ENCODE measurements around the gene GPSM1. TPM values are rescaled to one million over a fixed set of nuclear protein-coding genes. Genes with fewer than 3 reads are reported as not detected.

The GPSM1 gene
- total and polyA plus RNA-seq, 5 experiments from 2014 or later, result 0.50 to 11.6 (median 0.98) TPM

DNA sequence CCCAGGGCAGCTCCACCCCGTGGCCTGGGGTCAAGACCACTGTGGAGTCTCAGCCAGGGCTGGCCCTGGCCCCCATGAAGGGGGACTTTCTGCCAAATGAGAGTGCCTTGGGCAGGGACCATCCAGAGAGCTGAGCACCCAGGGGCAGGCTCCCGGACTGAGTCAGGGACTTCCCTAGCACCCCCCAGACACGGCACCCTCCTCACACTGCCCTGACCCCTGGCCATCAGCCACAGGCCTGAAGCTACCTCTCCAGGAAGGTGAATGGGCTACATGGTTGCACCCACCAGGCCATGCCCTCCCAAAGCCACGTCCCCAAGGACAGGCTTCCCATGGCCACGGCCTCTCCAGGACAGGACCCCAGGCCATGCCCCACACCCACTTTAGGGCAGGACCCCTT lies 32.9 kb upstream of the GPSM1 start:
- H3K4me1 Mint-ChIP-seq, result peaks cover 0 to 2% (median 0%) of the 10 kb centered on the region in 4 donors
- H3K27me3 Mint-ChIP-seq, result no peaks in the 10 kb centered on the region
- POLR2A ChIA-PET, result no interaction called here
- no peaks in the 10 kb centered on the region for H3K36me3 Mint-ChIP-seq
- no peak overlapping the region for H3K4me3 Mint-ChIP-seq
- no peak overlapping the region for H3K27ac Mint-ChIP-seq
- no peaks in the 10 kb centered on the region for H3K9me3 Mint-ChIP-seq
- no peak for DNase-seq
- ATAC-seq, result no peak

DNA sequence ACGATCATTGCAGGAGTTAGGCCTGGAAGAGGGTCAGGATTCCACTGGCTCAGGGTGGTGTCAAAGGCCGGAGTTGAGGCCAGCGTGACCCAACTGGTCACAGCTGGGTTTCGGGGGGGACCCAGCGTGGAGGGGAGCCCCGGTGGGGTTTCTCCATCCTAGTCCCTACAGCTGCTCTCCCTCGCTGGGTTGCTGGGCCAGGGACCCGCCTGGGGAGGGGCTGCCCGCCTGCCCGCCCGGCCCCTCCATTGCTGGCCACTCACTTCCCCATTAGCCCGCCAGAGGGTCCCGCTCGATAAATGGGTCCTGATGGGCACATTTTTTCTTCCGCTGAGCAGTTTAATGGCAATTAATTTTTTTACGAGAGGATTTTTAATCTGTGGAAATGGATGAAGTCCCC lies 32.3 kb upstream of the GPSM1 start:
- peaks cover 0 to 2% (median 0%) of the 10 kb centered on the region in 4 donors for H3K4me1 Mint-ChIP-seq
- no peak overlapping the region for H3K27ac Mint-ChIP-seq
- POLR2A ChIA-PET, result no interaction called here
- H3K9me3 Mint-ChIP-seq, result no peaks in the 10 kb centered on the region
- no peak for ATAC-seq
- DNase-seq, result no peak
- H3K36me3 Mint-ChIP-seq, result no peaks in the 10 kb centered on the region
- H3K27me3 Mint-ChIP-seq, result no peaks in the 10 kb centered on the region
- no peak overlapping the region for H3K4me3 Mint-ChIP-seq

DNA sequence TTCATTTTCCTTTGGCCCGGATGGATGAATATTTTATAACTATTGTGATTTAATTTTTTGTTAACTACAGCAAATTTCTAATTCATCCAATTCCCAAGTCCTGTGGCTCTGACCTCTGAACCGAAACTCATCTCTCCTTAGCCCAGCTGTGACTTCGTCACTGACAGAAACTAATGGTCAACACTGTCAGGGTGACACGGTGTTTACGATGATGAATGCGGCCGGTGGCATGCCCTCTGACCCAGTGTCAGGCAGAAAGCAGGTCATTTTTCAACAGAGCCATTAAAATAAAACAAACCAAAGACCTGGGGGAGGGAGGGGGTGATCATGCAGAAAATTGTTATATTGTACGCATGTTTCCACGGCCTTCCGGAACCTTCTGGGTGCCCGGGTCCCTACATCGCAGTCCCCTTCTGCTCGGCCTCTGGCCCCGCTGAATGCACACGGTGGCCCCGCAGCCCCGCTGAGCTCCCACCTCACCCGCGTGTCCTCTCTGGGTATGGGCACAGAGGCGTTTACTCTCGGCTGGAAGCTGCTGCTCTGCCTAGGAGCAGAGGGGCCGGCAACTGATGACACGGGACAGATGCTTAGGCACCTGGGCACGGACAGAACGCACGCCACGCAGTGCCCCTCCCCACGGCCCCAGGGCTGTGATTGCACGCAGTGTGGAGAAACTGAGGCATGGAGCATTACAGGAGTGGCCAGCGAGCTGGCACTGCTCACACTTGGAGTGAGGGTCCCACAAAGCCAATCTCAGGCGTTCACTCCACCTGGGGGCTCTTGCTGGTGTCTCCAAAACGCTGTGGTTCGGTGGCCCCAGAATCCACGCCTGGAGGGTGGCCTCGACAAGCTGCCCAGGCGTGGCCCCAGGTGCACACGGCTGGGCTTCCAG lies 31.6 kb upstream of the GPSM1 start:
- no peak for ATAC-seq
- no peaks in the 10 kb centered on the region for H3K9me3 Mint-ChIP-seq
- H3K4me1 Mint-ChIP-seq, result peaks cover 0 to 2% (median 0%) of the 10 kb centered on the region in 4 donors
- DNase-seq, result no peak
- POLR2A ChIA-PET, result interaction anchor here (0.6 kb wide), 1 partner anchor 224 kb away, joined by 3 read pairs; no protein-coding TSS in a partner anchor
- no peaks in the 10 kb centered on the region for H3K27me3 Mint-ChIP-seq
- H3K27ac Mint-ChIP-seq, result no peak overlapping the region
- H3K4me3 Mint-ChIP-seq, result no peak overlapping the region
- no peaks in the 10 kb centered on the region for H3K36me3 Mint-ChIP-seq

DNA sequence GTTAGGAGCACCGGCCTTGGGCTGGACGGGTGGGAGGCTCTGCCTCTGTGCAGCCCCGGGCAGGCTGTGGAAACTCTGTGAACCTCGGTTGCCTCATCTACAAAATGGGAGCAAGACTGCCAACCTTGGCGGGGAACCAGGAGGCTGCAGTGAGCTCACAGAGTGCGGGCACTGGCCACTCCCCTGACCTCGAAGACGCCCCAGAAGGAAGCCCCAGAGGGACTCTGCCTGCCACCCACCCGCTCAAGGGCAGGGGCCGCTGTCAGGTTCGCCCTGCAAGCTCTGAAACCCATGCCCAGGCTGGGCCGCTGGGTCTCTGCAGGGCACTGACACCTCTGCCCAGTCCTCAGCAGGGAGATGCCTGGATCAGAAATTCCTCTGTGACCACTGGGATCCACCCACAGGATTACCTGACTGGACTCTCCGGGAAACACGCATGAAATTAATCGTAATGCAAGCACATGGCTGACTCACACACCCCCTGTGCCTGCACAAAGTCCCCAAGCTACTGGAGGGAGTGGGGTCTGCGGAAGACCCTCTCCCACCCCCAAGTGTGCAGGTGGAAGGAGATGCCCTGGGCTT lies 30.8 kb upstream of the GPSM1 start:
- peaks cover 0 to 2% (median 0%) of the 10 kb centered on the region in 4 donors for H3K4me1 Mint-ChIP-seq
- H3K27me3 Mint-ChIP-seq, result no peaks in the 10 kb centered on the region
- no peaks in the 10 kb centered on the region for H3K9me3 Mint-ChIP-seq
- no peak for ATAC-seq
- no peaks in the 10 kb centered on the region for H3K36me3 Mint-ChIP-seq
- POLR2A ChIA-PET, result no interaction called here
- H3K27ac Mint-ChIP-seq, result no peak overlapping the region
- no peak overlapping the region for H3K4me3 Mint-ChIP-seq
- no peak for DNase-seq

DNA sequence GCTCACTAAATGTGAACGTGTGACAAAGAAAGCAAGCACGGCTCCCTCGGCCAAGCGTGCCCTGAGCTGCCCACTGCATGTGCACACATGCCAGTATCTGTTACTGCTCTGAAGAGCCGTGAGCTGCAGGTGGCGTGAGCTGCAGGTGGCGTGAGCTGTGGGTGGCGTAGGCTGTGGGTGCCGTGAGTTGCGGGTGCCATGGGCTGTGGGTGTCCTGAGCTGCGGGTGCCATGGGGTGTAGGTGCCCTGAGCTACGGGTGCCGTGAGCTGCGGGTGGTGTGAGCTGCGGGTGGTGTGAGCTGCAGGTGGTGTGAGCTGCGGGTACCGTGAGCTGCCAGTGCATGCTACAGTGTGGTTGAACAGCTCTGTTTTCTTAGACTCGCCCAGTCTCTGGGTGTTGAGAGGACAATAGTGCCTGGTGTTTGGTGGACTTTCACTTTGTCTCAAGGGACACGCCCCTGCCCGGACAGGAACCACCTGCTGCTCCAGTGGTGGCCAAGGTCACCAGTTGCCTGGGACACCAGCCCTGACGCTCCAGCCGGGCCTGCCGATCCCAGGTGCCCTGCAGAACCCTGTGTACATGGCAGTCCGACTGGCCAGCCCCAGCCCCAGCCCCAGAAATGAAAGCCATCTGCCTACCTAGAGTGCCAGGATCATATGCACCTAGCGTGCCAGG lies 30.2 kb upstream of the GPSM1 start:
- H3K36me3 Mint-ChIP-seq, result no peaks in the 10 kb centered on the region
- H3K27ac Mint-ChIP-seq, result no peak overlapping the region
- DNase-seq (no peak), ATAC-seq (no peak)
- no peaks in the 10 kb centered on the region for H3K27me3 Mint-ChIP-seq
- H3K4me1 Mint-ChIP-seq, result peaks cover 0 to 2% (median 0%) of the 10 kb centered on the region in 4 donors
- POLR2A ChIA-PET, result no interaction called here
- no peak overlapping the region for H3K4me3 Mint-ChIP-seq
- no peaks in the 10 kb centered on the region for H3K9me3 Mint-ChIP-seq

DNA sequence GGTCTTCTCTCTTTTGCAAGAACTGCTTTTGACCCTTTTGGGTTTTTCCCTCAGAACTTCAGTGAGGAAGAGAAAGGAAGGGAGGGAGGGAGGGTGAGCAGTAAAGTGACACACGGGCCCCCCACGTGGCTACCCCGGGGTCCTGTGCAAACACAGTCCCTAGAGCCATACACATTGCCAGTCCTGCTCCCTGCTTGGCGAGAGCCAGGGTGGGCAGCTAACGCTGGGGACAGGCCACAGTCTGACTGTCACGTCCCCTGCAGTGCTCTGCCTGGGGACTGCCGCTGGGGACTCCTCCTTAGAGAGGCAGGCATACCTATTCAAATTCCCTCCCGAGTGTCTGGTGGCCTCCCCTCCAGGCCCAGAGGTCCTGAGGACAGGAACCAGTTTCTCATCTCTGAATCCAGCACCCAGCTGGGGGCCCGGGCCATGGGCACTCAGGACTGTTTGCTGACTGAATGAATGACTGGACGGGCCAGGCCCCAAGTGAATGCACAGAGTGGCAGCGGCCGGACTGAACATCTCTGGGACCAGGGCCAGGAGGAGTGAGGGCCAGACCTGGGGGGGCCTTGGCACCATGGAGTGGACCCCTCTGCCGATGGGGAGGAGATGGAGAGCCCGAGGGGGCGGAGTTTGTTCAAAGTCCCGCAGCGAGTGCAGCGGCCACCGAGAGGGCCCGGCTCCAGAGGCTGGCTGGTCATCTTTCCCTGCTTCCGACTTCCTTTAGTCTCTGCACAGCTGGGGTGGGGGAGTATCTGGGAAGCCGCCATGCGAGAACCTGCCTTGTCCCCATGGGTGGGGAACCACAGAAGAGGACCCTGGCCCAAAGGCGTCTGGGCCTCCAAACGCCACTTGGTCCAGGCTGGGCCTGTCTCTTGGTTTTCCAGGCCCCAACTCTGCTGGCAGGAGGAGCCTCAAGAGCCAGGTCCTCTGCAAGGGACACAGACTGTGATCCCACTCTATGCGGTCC lies 29.3 kb upstream of the GPSM1 start:
- H3K27ac Mint-ChIP-seq, result no peak overlapping the region
- DNase-seq, result no peak
- no peaks in the 10 kb centered on the region for H3K36me3 Mint-ChIP-seq
- ATAC-seq, result no peak
- H3K27me3 Mint-ChIP-seq, result no peaks in the 10 kb centered on the region
- no peaks in the 10 kb centered on the region for H3K9me3 Mint-ChIP-seq
- peaks cover 0 to 2% (median 0%) of the 10 kb centered on the region in 4 donors for H3K4me1 Mint-ChIP-seq
- no peak overlapping the region for H3K4me3 Mint-ChIP-seq
- POLR2A ChIA-PET, result no interaction called here

DNA sequence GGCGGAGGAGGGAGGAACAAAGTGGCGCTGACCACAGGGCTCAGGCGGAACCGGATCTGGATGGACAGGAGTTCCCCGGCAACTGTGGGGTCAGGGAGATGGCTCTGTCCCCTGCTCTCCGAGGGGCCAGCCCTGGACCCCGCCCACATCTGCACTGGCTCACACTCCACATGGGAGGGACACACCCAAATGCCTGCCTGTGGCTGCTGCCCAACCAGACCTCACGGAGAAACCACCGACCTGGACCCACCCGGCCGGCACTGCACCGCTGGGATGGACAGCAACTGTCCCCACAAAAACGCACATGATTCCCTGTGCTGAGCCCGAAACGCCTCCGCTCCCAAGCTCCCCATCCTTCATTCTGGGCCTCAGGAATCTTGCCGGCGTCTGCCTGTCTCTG lies 28.2 kb upstream of the GPSM1 start:
- Mint-ChIP-seq H3K36me3 (no peaks in the 10 kb centered on the region), H3K27me3 (no peaks in the 10 kb centered on the region), H3K27ac (no peak overlapping the region), H3K4me3 (no peak overlapping the region), H3K9me3 (no peaks in the 10 kb centered on the region), H3K4me1 (peaks cover 0 to 2% (median 0%) of the 10 kb centered on the region in 4 donors)
- ATAC-seq, result no peak
- no peak for DNase-seq
- POLR2A ChIA-PET, result no interaction called here

DNA sequence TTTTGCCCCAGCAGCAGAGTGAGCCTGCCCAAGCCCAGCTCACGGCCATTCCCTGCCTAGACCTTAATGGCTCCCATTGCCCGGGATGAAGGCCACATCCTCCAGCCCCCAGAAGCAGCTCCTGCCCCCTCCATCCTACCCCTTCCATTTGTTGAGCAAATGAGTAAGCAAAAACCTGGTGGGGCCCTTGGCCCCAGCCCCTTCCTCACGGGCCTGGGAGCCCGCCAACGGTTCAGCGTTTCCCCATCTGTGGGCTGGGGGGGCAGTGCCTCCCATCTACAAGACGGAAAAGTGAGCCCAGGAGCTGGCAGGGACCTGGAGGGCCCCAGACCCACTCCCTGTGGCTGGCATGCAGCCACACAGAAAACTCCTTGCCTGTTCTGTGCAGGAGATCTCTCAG lies 27.8 kb upstream of the GPSM1 start:
- Mint-ChIP-seq H3K27ac (no peak overlapping the region), H3K9me3 (no peaks in the 10 kb centered on the region), H3K4me3 (no peak overlapping the region), H3K36me3 (no peaks in the 10 kb centered on the region), H3K27me3 (no peaks in the 10 kb centered on the region), H3K4me1 (peaks cover 0 to 2% (median 0%) of the 10 kb centered on the region in 4 donors)
- POLR2A ChIA-PET, result no interaction called here
- DNase-seq (no peak), ATAC-seq (no peak)

DNA sequence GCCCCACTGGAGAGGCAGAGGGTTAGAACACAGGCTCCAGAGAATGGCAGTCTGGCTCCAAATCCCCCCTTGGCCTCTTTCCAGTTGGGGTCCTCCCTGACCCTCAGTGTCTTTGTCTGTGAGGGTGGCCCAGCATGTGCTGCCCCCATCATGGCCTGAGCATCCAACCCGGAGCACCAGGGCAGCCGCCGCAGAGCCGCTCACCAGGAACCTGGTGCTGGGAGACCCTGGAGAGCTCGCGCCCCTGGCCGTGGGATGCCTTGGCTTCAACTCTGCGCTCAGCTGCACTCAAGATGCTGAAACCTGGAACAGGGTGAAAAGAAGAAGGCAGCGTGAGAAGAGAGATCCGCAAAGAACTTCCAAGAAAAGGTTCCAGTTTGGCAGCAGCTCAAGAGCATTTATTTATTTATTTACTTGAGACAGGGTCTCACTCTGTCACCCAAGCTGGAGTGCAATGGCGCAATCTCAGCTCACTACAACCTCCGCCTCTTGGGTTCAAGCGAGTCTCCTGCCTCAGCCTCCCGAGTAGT lies 27.3 kb upstream of the GPSM1 start:
- H3K36me3 Mint-ChIP-seq, result no peaks in the 10 kb centered on the region
- H3K27ac Mint-ChIP-seq, result no peak overlapping the region
- H3K4me1 Mint-ChIP-seq, result peaks cover 0 to 2% (median 0%) of the 10 kb centered on the region in 4 donors
- no peak overlapping the region for H3K4me3 Mint-ChIP-seq
- POLR2A ChIA-PET, result no interaction called here
- no peaks in the 10 kb centered on the region for H3K27me3 Mint-ChIP-seq
- ATAC-seq, result no peak
- DNase-seq, result no peak
- no peaks in the 10 kb centered on the region for H3K9me3 Mint-ChIP-seq

DNA sequence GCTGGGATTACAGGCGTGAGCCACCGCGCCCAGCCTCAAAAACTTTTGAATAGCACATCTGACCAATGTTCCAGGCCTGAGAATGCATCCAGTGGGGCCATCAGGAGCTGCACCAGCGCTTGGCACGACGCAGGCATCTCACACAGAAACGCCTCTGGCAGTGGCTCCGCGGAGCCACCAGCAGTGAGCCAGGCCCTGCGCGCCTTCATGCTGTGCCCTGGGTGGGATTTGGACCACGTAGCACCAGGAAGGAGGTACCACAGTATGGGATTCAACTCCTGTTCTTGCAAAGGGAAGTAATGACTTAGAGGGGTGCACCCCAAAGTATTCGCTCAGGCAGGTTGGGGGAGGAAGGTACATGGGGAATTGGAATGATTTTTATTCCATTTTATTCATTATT lies 26.5 kb upstream of the GPSM1 start:
- no peak for ATAC-seq
- POLR2A ChIA-PET, result no interaction called here
- Mint-ChIP-seq H3K4me1 (peaks cover 0 to 2% (median under 1%) of the 10 kb centered on the region in 4 donors), H3K27ac (peak overlapping the region in 1 of 10 donors; percentile 8), H3K4me3 (no peak overlapping the region), H3K9me3 (no peaks in the 10 kb centered on the region), H3K36me3 (no peaks in the 10 kb centered on the region), H3K27me3 (no peaks in the 10 kb centered on the region)
- no peak for DNase-seq

DNA sequence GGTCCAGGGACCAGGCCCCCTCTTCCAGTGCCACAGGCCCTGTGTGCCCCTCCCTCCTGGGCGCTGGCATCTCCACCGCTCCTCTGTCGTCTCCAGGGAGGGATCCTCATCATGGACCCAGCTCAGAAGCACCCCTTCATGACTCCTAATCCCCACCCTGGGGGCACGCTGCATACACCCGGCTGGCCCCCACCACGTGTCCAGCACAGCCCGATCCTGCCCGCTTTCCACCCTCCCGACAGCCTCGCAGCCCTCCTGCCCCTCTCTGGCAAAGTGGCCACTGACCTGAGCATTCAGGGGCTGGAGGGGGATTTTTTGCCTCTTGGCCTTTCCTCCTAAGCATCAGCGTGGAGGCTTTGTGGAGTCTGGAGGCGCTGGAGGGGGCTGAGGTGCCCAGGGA lies 24.8 kb upstream of the GPSM1 start:
- H3K9me3 Mint-ChIP-seq, result no peaks in the 10 kb centered on the region
- POLR2A ChIA-PET, result no interaction called here
- no peak overlapping the region for H3K27ac Mint-ChIP-seq

More for the DNA sequence above, 24.8 kb upstream of the GPSM1 start:
- H3K4me1 Mint-ChIP-seq, result peaks cover 0 to 7% (median 4%) of the 10 kb centered on the region in 4 donors
- DNase-seq (no peak), ATAC-seq (no peak)
- no peaks in the 10 kb centered on the region for H3K36me3 Mint-ChIP-seq
- peaks cover 0 to 4% (median 0%) of the 10 kb centered on the region in 5 donors for H3K27me3 Mint-ChIP-seq
- H3K4me3 Mint-ChIP-seq, result no peak overlapping the region

Data from naive thymus-derived CD8-positive, alpha-beta T cell (primary cell).